NOMO-1 treated with dmso at 0.1 percent for 144 hours (cell line): Measurements from ENCODE around the gene AP1S2.
"Not testable (repeated sequence)": the region's sequence is repeated elsewhere in the genome, so short reads cannot be mapped to it uniquely, and the experiment has no call there.

Experiments
- DNase-seq: peaks from one replicate; lab custom pipeline; 2025; ENCODE audit not compliant: unreplicated experiment; lab: John Stamatoyannopoulos, UW

AP1S2 gene

DNA sequence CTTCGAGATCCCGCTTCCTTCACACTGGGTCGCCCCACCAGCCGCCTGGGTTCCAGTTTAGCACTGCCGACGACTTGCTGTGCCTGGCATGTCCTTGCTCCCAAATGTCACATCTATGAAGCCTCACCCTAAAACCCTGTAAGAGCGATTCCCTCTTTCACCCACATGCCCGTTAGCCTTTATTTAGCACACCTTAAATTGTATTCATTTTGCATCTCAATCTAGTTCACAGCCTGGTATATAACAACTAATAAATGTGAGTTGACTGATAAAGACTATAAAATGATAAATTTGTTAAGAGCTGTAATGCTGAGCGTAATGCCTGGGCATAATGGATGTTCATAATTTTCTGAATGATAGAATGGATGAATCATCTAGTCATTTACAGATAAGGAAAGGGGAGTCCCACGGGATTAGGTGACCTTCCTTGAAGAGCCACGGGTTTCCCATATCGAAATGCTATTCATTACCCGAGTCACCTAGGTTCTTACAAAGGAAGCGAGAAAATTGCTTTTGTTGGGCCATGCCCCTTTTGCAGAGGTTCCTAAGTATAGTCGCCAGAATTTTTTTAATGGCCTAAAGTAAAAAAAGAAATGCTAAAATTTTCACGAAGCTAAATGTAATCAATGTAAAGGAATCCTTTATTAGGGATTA, 1.1 kb upstream of the AP1S2 start:
- DNase-seq = no peak

- peak; percentile 22 for DNase-seq
These were observed 445 bp downstream of the AP1S2 start for GRCh38 chrX:15854080-15854655.

DNA sequence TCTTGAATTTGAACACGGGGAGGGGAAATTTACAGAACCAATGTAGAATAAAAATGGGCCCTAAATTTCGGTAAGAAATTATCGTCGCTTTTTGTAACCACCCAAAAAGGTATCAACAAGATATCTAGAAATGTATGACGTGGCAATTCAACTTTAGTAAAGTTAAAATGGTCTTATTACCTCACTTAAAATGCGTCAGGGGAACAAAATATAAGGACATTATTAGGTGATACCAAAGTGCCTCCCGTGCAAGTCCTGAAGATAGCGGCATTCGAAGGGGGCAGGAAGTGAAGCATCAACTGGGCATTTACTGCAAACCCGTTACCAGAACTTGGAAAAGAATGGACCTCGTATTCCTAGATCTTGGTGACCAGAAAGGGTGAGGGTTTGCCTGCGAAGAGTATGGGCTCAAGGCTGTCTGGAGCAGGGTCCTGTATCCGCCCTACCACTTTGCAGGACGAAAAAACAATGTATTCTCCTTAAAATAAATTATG, 980 bp downstream of the AP1S2 start:
- DNase-seq = no peak

GRCh38 chrX:15849555-15849954, 5.1 kb downstream of the AP1S2 start:
- no peak for DNase-seq

GRCh38 chrX:15848576-15848975, 6.0 kb downstream of the AP1S2 start:
- no peak for DNase-seq

- no peak for DNase-seq
These were observed 10.7 kb downstream of the AP1S2 start for GRCh38 chrX:15843960-15844359.

DNA sequence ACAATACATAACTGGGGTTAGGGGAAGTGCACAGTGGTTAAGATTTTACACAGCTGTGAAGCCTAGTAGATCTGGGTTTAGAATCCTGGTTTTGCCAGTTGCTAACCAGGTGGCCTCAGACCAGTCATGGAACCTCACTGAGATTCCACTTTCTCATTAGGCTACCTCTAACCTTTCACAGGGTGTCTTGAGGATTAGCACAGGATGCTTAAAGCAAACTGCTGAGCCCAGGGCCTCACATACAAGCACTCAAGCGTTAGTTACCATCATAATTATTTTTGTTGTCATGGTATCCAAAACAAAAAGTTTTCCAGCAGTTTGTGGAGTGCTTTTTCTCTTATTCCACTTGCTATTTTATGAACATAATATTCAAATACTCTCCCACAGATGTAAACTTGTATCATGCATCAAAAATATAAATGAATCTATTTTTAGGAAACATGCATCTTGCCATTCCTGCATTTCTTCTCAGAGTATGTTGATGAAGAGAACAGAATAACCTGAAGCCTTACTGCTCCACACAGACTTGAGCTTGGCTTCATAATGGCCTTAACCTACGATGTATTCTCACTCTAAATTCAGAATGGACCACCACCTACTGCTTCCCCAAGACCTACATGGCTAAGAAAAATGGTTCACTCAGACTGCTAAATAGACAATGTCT, 12.6 kb downstream of the AP1S2 start:
- DNase-seq = no peak

- DNase-seq = no peak
These were observed 16.6 kb downstream of the AP1S2 start for GRCh38 chrX:15838017-15838416.

DNA sequence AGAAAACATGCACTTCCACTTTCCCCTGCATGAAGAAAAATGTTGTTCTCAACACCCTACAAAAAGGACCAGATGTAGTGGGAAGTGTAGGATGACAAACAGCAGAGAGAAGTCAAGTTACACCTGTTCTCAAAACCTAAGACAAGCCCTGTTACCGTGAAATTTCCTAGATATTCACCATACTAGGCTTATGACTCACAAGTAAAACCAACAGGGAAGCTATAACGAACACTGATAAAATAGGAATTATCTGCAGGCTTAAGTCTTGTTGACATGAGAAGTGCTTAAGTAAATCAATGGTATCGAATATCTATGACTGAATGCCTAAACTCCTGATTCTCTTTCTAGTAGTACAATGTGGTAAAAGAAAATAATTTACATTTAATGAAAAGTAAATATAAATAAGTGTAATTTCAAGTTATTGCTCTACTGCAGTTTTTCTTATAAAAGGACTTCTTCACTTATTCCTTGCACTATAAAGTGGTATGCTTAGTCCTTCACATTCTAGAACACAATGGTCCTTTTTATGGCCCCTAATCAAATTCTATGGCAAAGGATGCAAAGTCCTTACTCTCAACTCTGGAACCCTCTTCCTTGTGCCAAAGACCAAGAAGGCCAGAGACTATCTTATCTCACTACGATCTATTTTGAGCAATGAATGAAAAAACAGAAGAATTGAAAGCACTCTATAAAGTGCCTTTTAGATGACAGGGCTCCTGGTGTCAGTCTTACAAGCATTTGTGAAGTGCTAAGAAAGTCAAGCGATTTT, 19.6 kb downstream of the AP1S2 start:
- DNase-seq = no peak

GRCh38 chrX:15834053-15834452, 20.6 kb downstream of the AP1S2 start:
- DNase-seq = peak; percentile 15

DNA sequence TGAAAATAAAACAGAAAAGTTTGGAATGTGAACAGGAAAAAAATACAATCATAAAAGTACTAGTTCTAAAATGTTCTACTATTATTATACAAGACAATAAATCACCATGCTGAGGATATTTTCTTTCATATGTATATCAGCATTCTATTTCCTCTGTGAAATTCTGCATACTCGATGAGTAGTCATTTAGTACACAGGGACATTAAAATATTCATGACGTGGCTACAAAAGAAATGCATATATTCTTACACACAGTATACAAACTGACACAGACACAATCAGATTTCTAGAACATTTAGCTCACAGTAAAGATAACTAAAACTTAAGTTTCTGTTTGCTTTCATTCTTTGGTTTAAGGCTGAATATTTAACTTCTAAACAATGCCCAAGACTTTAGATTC, 23.3 kb downstream of the AP1S2 start:
- not testable (repeated sequence) for DNase-seq

GRCh38 chrX:15829217-15829616, 25.4 kb downstream of the AP1S2 start:
- no peak for DNase-seq

DNA sequence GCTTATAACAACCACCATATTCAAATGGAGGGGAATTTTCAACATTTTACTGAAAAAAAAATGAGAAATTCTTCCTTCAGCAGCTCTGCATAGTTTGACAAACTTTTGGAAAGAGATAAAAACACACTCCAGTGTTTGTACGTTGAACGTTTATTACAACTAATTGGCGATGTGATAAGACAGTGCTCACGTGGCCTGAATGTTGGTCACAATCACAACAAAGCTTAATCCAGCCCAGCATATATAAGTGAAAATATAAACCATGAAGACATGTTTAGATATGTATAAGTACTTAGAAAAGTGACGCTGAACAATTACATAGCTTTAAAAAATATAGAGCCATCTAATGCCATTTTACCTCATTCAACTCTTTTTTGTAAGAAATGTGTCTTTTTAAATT, 28.7 kb downstream of the AP1S2 start:
- DNase-seq = no peak

DNA sequence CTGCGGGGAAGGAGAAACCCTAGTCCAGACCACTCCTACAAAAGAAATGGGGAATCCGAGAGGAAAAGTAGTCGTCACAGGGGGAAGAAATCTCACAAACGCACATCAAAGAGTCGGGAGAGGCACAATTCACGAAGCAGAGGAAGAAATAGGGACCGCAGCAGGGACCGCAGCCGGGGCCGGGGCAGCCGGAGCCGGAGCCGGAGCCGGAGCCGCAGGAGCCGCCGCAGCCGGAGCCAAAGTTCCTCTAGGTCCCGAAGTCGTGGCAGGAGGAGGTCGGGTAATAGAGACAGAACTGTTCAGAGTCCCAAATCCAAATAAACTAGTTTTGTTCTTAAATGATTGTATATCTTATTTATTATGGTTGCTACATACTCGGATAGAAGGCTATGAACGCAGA, 31.7 kb downstream of the AP1S2 start:
- no peak for DNase-seq

DNA sequence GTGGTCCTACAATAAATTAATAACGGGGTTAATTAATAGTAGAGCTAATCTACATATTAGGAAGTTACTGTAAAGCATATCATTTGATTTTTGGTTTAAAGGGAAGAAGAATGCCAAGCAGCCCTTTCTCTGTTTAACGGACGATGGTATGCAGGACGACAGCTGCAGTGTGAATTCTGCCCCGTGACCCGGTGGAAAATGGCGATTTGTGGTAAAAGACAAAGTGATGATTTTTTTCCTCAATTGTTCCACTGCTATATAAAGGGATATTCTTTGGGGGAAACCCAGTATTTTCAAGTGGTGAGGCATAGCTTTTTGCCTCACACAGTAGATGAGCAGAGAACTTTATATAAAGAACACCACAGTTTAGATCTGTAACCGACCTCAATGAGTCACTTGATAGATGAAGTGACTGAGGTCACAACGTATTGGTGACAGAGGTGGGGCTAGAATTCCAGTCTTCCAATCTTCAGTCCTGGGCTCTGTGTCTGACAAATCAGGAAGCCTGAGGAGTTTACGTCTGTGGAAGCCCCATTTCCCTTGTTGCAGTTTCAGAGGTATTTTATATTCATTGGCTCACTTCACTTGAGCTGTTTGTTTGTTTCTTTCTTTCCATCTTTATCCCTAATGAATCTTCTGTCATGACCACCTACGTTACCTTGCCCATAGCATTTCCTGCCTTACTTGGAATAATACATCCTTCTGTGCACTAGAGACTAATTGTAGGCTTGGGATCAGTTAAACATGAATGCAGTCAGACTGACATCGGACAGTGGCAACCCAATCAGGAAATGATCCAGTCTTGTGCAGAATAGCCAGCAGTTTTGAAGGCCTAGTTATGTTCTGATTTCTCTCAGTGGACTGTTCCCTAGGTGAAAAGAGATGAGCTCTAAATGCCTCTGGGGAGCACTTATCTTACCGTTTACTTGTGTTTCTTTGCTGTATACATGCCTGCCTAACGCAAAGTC, 34.2 kb downstream of the AP1S2 start:
- DNase-seq = no peak

- peak; percentile 16 for DNase-seq
These were observed 37.7 kb downstream of the AP1S2 start for GRCh38 chrX:15816886-15817285.

DNA sequence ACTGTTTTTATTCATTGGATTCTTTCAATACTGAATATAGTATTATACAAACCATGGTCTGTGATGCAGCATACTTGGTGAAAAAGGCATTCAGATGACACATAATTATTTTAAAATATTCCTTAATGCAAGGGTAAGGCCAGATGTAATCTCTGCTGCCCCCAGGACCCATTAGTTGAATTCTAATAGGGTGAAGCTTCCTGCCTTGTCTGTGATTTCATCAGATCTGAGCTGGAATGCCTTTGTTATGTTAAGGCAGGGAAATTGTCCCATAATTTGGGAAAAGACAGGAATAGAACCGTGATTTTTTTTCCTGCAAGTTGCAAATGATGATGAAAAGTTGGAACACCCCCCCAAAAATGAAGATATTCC, 38.2 kb downstream of the AP1S2 start:
- DNase-seq = no peak

DNA sequence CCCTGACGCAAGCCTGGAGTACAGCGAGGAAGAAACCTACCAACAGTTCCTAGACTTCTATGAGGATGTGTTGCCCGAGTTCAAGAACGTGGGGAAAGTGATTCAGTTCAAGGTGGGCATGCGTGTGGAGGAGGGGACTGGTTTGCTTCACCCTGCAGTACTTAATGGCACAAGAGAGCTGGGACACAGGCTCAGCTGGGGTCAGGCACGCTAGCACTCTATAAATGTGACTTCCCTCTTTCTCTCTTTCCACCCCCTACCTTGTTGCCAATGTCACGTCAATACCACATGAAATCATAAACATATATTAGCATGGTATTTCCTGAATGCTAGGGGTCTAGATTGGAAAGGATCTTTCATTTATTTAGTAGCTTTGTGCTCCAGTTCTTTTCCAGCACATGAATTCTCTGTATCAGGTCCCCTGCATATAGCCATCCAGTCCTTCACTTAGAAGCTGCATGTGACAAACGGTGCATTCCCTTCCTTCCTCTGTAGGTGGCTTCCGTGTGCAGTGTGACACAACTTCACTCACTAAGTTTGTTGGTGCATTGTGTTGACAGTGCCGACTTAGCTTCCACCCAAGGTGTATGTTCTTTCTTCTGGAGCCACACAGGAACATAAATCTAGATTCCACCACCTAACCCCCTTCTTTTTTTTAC, 38.7 kb downstream of the AP1S2 start:
- peak; percentile 31 for DNase-seq

- DNase-seq = no peak
These were observed 39.7 kb downstream of the AP1S2 start for GRCh38 chrX:15814771-15815365.

- DNase-seq = no peak
These were observed 41.2 kb downstream of the AP1S2 start for GRCh38 chrX:15813416-15813815.
